Skin of body (tissue), 2 donors: ENCODE results near the gene CCDC88A. TPM values are rescaled to one million over a fixed set of nuclear protein-coding genes. Genes with fewer than 3 reads are reported as not detected.
A peak's percentile ranks its signal among the peaks of the same experiment; 100 is the strongest.
"Not testable (repeated sequence)": the region's sequence is repeated elsewhere in the genome, so short reads cannot be mapped to it uniquely, and the experiment has no call there.

Experiments used
- DNase-seq: peaks from one replicate; lab custom pipeline; 2025; lab: John Stamatoyannopoulos, UW
- total RNA-seq: library from RNA; depleted of rRNA; stranded (reverse); fragments of >200 nt; gene quantifications from one replicate; pipeline ENCODE4 v1.2.3, GENCODE V29; 2014

CCDC88A gene
- total RNA-seq, 1 donor from 2014 or later, result 71.1 TPM

- DNase-seq, result no peak
These were observed 104.7 kb downstream of the CCDC88A start for GRCh38 chr2:55314985-55315384.

DNA sequence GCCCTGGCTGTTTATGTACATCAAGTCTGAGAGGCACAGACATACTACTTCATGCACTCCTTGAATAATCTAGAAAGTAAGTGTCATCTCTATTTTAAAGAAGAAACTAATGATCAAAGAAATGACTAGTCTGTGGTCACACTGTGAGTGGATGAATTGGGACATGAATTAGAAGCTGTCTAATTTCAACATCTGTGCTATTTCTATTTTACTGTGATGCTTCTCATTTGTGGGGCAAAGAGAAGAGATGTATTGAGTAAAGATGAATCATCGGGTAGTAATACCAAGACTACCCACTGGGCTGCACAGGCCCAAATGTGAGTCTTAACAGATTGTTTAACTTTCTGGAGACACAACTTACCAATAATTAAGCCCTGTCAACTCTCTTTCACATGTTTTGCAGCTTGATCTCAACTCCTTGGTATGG is 108.2 kb downstream of the CCDC88A start:
- DNase-seq, result no peak

DNA sequence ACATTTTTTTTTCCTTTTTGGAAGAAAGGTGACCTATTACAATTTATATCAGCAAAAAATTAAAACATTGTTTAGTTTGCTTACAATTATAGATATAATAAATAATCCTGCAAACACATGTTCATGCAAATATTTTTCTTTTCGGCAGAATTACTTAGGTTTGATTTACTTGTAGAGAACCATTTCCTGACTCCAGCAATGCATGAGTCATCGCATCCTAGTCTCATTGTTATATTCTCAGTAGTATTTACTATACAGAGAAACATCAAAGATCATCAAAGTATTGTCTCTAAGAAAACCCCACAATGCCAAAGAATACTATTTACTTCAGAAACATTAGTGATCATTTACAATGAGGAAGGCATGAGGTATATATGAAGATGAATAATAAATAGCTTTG is 110.2 kb downstream of the CCDC88A start:
- no peak for DNase-seq

DNA sequence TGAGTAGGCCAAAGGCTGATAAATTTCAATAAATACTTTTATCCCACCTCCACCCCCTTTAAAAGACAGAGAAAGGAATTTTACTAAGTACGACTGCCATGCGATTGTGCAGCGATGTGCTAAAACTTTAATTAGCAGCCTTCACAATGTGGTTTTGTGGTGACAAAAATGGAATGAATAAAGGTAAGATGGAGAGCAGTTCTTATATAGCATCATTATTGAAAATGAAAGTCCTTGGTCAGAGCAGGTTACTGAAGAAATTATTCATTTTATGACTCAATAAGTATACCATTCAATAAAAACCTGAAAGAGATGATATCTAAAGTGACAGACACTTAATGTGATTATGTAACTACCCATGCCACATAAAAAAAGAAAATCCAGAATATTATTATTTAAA is 117.4 kb downstream of the CCDC88A start:
- no peak for DNase-seq

DNA sequence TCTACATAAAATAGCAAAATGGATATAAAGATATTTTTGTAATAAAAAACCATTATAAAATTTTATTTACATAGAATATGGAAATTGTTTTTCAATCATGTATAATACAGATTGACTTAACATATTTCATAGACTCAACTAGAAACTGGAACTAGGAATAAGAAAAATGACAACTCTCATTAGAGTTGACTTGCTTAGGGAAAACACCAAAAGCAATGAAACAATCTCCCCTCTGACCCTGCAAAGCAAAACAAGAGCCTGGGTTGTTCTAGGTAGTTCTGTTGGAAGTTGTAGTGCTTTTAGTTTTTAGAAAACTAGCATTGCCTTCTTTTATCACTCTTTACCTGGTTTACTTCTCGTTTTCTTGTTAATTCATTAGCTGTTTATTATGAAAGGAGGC is 118.4 kb downstream of the CCDC88A start:
- no peak for DNase-seq

- no peak for DNase-seq
These were observed 123.3 kb downstream of the CCDC88A start for GRCh38 chr2:55296393-55296792.

GRCh38 chr2:55283083-55283482 is 136.6 kb downstream of the CCDC88A start:
- no peak for DNase-seq

- peak; percentile 82 for DNase-seq
These were observed 137.3 kb downstream of the CCDC88A start for GRCh38 chr2:55282110-55282917.

DNA sequence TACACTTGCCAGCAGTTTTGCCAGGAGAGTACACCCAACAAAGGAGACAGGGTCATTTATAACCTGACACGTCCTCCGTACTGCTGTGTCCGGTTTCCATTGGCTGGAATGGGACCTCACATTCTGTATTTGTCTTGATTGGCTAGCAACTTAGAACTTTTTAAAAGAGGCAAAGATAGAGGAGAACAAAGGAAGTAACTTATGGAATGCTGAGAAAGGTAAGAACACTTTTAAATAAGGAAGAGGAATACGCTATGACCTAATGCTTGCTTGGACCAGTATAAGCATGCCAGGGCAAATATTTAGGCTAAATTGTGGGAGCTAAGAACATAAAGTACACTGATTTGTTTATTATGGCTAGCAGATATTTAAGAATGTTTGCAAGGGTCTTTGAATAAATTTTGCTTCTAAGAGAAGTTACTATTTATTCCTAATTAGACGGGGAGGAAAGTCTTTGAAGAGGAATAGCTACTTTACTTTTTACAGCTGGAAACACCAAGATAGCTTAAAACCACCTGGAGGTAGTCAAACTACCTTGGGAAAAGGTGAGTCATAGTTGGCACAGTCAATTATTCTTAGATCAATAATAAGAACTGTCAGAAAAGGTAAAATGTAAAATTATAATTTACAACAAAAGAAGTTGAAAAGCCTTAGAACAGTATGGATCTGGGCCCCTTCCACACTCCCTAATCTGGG is 138.7 kb downstream of the CCDC88A start:
- not testable (repeated sequence) for DNase-seq

- DNase-seq, result not testable (repeated sequence)
These were observed 139.7 kb downstream of the CCDC88A start for GRCh38 chr2:55279859-55280424.

- not testable (repeated sequence) for DNase-seq
These were observed 140.3 kb downstream of the CCDC88A start for GRCh38 chr2:55279214-55279835.

DNA sequence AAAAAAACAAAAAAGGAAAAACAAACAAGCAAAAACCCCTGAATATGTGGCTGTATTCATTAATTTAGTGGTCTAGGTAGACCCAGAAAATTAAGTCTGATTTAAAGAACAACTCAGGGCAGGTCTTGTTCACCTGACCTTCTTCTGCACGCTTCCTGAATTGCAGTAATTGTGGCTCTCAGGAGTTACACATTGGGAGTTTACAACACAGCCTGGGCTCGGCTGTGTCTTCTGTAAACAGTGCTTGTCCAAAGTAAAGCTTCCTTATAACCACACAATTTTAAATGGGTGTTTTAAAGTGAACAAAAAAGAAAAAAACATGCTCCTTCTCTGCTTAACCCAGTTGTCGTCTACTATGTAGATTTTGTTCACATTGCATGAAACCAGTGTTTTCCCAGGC is 142.3 kb downstream of the CCDC88A start:
- DNase-seq, result no peak

DNA sequence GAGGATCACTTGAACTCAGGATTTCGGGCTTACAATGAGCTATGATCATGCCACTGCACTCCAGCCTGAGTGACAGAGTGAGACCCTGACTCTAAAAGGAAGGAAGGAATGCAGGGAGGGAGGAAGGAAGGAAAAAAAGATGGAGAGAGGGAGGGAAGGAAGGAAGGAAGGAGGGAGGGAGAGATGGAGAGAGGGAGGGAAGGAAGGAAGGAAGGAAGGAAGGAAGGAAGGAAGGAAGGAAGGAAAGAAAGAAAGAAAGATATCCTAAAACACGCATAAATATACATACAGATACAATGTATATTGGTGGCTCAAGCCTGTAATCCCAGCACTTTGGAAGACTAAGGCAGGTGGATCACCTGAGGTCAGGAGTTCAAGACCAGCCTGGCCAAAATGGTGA is 145.3 kb downstream of the CCDC88A start:
- not testable (repeated sequence) for DNase-seq

GRCh38 chr2:55269645-55269990 is 150.0 kb downstream of the CCDC88A start:
- DNase-seq, result no peak

DNA sequence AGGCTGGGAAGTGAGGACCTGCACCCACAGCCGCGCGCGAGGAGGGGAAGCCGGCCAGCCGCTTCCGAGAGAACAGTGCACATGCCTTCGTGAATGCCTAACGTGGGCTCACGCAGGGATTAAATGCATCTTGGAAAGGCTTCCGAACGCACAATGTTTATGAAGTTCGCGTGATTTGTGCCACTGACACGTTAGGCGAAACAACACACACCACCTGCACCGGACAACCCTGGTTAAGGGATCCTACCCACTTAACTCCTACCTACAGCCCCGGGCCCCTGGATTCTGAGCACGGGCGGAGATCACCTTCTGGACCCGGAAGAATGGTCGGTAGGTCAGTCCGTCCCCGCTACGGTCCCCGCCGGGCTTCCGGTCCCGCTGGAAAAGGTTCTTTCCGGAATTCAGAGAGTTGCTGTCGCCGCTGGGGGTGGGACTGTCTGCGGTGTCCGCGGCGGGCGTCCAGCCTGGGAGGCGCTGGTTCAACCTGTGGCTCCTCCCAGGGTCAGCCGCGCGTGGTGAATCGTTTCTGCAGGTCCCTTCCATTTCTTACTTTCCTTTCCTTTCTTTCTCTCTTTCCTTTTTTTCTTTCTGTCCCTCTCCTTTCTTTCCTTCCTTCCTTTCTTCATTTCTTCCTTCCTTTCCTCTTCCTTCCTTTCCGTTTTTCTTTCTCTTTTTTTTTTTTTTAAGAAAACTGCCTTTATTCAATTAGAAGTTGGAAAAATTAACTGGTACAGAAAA is 150.6 kb downstream of the CCDC88A start, which contains the start of gene MTIF2:
TSS of gene MTIF2 (minus strand) at position 325 of the 738 bp plus-strand sequence. CDS start 5,373 bp downstream, outside the sequence.
- peak; percentile 89 for DNase-seq

- DNase-seq, result no peak
These were observed 151.3 kb downstream of the CCDC88A start for GRCh38 chr2:55268288-55268906.

GRCh38 chr2:55259586-55259985 is 160.1 kb downstream of the CCDC88A start:
- DNase-seq, result not testable (repeated sequence)

- no peak for DNase-seq
These were observed 166.8 kb downstream of the CCDC88A start for GRCh38 chr2:55252832-55253231.

GRCh38 chr2:55247025-55247424 is 172.6 kb downstream of the CCDC88A start:
- no peak for DNase-seq

GRCh38 chr2:55245411-55245810 is 174.2 kb downstream of the CCDC88A start:
- DNase-seq, result no peak

DNA sequence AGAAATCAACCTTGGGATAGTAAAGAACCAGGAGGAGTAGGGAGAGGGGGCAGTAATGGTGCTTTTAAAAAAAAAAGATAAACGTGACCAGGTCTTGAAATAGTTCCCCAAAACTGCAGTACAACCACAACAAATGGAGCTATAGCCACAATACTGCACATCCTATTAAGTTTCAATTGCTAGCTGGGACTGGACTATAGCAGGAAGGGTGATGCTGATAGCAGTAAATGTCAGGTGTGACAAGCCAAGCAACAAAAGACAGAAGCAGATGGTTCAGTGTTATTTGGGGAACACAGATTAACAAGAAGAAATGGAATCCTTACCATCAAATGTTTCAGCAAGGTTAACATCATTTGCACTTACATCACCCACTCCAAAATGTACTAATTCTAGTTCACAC is 177.0 kb downstream of the CCDC88A start:
- no peak for DNase-seq
